NCI-H510A treated with DMSO at 0.1 percent for 48 hours (cell line): ENCODE results near the gene CHD9.
"Not testable (repeated sequence)": the region's sequence is repeated elsewhere in the genome, so short reads cannot be mapped to it uniquely, and the experiment has no call there.

Source experiments
- DNase-seq: peaks from one replicate; lab custom pipeline; 2025; lab: John Stamatoyannopoulos, UW

CHD9 gene

GRCh38 chr16:53071748-53072301 is 17.0 kb downstream of the CHD9 start:
- no peak for DNase-seq

- DNase-seq = no peak
Observed at GRCh38 chr16:53073022-53073421, 18.2 kb downstream of the CHD9 start.

GRCh38 chr16:53074296-53074695 is 19.5 kb downstream of the CHD9 start:
- not testable (repeated sequence) for DNase-seq

- DNase-seq = not testable (repeated sequence)
Observed at GRCh38 chr16:53075461-53075860, 20.7 kb downstream of the CHD9 start.

GRCh38 chr16:53078247-53078646 is 23.5 kb downstream of the CHD9 start:
- DNase-seq = no peak

DNA sequence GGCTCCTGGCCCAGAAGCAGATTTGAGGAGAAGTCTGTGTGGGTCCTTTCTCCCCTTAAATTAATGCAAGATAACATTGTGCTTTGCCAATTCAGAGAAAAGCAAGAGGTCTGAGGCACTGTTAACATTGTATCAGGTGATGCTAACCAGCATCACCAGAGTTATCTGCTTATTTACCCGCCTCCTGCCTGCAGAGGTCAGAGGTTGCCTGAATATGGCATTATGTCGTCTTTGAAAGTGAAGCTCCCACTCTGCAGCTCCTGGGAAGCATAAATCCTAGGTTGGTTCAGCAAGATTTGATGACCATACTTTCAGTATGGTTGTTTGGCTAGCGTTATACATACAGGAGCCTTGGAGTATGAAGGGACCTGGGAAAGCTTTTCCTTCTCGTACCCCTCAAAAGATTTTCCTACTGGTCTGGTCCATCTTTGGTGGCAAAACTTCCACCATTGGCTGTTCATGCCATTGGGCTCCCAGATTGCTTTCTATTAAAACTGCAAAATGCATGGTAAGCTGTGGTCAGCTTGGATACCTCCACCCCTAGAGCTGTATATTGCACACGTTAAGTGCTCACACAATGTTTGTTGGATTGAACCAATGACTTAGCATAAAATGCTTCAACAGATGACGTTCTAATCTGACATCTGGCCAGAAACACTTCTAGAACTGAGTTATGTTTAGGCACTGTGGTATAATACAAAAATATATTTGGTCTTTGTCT is 24.1 kb downstream of the CHD9 start:
- DNase-seq = no peak

DNA sequence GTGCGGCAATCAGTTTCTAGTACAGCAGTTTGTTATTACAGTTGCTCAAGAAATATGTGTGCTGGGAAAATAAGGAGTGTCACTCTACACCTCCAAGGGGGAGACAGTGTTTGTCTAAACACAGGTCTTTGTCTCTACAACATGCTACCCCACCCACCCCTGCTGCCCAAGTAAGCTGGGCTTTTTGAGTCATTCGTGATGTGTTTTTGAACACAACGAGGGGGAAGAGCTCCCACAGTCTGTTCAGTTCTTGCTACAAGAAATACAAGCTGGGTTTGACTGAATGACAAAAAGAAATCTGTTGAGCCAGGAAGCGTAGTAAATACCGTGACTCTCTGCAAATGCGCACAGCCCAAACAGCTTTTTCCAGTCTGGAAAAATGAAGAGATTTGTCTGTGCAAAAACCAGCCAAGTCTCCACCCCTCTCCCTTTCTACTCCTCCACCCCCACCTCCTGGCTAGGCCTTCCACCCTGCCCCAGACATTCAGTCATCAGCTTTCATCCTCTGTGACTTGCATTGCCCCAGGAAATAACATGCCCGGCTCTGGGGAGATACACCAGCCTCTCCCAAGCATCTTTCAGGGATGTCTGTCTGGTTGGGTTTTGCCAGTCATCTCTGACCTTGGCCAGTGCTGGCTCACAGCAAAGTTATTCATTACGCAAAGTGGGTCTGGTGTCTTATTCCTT is 25.7 kb downstream of the CHD9 start:
- no peak for DNase-seq

DNA sequence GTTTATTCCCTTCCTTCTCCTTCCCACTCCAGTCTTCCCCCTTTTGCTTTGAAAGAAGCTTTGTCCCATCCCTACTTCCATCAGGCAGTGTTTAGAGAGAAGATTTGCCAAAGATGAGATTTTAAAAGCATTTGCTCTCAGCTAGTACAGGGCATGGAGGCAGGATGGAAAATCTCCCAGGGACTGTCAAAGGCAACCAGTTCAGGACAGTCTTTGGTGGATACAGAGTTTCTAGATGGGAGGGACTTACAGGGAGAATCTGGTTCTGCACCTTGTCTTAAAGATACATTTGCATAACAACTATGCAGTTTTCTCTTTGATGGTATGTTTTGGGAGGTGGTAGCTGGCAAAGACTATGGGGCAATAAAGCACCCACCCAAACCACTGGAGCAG is 26.2 kb downstream of the CHD9 start:
- DNase-seq = no peak

- no peak for DNase-seq
Observed at GRCh38 chr16:53081686-53082407, 27.1 kb downstream of the CHD9 start.

DNA sequence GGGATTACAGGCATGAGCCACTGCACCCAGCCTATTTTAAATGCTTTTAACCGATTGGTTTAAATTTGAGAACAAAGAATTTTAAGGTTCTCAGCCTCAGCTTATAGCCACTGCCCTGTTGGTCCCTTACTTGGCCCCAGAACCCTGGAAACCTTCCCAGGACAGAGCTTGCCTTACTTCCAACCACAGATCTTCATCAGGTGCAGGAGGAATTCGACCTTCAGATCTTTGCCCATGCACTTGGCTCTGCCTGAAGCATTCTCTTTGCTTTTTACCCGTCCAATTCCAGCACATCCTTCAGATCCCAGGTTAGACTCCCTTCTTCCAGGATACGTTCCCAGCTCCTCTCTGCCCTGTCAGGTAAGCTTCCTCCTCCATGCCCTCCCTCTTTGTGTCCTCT is 27.7 kb downstream of the CHD9 start:
- DNase-seq = no peak

DNA sequence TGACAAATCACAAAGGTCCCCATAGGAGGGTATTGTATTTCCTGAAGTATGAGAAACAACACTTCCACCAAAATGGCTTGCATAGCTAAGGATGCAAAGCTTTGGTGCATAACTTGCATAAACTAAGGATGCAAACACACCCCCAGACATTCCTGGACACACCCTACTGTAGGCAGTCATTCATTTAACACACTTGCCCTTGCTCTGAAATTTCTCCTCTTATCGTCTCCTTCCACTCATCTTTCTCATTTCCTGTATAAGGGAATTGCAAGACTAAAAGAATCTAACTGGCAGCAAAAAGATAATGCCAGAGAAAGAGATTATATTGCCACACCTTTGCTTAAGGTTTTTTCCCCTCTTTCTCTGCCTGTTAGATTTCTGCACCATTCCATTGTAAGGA is 28.3 kb downstream of the CHD9 start:
- no peak for DNase-seq

DNA sequence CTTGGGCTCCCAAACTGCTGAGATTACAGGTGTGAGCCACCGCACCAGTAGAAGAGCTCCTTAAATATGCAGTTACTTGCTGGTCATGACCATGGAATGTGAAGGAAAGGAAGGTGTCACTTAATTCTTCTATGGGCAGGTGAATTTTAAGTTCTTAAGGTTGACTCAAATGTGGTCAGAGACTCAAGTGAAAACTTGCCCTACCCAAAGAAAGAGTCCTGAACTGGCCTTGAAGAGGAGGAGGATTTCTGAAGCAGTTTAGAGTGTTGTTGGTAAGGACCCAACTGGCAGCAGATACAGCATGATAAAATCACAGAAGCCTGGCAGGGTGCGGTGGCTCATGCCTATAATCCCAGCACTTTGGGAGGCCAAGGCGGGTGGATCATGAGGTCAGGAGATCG is 29.4 kb downstream of the CHD9 start:
- DNase-seq = no peak

DNA sequence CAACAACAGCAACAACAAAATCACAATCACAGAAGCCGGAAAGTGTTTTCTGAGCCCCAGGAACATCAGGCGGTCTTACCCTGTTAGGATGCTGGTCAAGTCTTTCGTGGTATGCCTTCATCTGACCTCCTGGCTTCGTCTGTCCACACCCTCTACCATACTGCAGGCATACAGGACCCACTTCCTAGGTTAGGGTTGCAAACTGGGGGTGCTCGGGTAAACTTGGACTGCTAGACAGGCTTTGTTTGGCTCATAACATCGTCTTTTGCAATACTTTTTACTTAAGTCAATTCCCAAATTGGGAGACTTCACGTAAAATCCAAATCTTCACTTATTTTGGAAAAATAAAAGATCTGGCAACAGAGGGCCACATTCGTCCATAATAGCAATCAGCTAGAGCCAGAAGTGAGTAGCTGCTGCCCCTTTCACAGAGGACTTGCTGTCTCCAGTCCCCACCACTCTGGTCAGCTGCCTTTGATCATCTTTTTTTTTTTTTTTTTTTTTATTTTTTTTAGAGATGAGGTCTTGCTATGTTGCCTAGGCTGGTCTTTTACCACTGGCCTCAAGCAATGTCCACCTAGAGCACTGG is 30.0 kb downstream of the CHD9 start:
- DNase-seq = no peak

- DNase-seq = no peak
Observed at GRCh38 chr16:53085369-53085843, 30.6 kb downstream of the CHD9 start.

DNA sequence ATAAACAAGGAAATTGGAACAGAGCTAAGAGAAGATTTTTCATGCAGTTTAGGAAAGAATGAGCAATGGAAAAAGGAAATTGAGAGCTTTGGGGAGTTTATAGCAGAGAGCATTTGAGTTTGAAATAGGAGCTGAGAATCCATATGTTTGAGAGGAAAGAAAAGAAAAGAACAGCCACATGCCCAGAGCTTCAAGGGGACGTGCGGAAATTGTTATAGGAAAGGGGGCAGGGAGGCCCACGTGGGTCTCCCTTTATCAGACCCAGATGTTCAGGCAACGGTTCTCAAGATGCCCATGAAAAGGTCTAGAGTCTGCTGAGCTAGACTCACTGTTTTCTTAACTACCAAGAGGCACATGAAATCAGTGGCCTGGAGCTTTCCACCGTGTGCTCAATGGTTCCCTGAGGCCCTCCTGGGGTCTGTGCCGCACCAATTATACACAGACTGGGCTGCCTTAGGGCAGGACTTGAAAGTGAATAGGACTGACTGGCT is 31.2 kb downstream of the CHD9 start:
- DNase-seq = no peak

GRCh38 chr16:53087101-53087500 is 32.3 kb downstream of the CHD9 start:
- no peak for DNase-seq

- DNase-seq = no peak
Observed at GRCh38 chr16:53089434-53090285, 34.9 kb downstream of the CHD9 start.

- no peak for DNase-seq
Observed at GRCh38 chr16:53090286-53090590, 35.4 kb downstream of the CHD9 start.

DNA sequence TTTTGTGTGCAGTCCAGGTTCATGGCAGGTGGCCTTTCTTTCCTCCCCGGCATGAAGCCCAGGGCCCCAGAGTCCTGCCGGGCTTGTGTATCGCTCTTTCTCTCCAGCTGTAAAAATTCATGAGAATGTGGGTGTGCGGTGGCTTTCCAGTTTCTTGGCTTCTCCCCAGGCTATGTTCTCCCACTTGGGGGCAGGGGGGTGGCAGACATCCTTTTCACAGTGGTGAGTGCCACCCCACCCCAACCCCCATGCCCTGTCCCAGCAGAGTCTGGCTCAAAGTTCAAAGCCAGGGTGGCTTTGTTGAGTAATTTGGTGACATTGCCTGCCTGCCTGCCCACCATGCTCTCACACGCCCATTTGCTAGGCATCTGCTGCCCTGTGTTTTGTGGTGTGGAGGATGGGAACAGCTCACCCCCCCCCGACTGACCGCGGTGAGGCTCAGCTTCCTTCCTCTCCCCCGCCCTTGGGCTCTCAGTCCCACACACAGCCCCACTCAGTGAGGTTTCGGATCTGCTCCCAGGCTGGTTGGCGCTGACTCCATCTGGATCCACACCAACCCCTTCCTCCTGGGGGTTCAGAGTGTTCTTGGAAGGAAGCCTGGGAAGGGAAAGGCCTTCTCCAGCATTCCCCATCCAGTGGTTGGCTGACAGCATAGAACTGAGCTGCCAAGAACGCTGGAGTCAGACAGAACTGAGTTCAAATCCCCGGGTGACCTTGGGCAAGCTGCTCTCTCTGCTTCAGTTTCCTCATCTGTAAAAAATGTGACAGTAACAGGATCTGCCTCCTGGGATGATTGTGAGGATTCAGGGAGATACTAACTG is 36.0 kb downstream of the CHD9 start:
- DNase-seq = no peak

GRCh38 chr16:53091466-53092211 is 36.8 kb downstream of the CHD9 start:
- no peak for DNase-seq
